CD4-positive, alpha-beta T cell treated with Interferon gamma for 1 hour (primary cell): ENCODE measurements around the gene FGF12.

Source experiments
- DNase-seq: peaks from one replicate; pipeline ENCODE4 v3.0.0-alpha.2; 2020

The FGF12 gene

DNA sequence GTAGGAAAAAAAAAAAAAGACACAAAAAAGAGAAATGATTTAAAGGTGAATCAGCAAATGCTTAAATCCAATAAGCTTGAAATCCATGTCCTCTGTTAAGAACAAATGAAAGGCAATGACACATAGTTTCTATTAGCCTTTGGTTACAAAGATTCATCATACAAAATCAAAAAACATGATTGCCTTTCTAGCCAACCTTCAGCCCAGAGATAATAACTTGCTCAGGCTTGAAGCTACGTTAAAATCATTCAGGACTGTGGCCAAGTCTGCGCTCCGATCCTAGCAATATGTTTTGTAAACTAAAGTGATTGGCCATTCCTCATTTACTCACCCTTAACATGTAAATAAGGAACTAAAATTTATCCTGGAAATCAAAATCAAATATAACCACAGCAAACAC is 556.7 kb downstream of the FGF12 start:
- no peak for DNase-seq

DNA sequence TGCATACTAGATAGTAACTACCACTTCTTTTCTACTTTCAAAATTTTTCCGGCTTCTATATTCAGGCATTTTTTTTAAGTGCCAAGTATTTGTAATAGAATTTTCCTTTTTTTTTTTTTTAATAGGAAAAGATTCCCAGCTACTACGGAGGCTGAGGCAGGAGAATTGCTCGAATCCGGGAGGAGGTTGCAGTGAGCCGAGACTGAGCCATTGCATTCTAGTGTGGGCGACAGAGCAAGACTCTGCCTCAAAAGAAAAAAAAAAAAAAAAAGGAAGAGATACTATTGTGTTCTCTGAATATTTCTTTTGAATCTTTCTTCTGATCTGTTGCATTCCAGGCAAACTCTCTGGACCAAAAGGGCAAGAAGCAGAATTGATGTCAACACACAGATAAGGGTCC is 557.3 kb downstream of the FGF12 start:
- no peak for DNase-seq

- no peak for DNase-seq
Measured at GRCh38 chr3:192169332-192169915, 557.9 kb downstream of the FGF12 start.

GRCh38 chr3:192168202-192168601 is 559.1 kb downstream of the FGF12 start:
- DNase-seq: no peak

- DNase-seq: no peak
Measured at GRCh38 chr3:192165552-192165951, 561.8 kb downstream of the FGF12 start.

DNA sequence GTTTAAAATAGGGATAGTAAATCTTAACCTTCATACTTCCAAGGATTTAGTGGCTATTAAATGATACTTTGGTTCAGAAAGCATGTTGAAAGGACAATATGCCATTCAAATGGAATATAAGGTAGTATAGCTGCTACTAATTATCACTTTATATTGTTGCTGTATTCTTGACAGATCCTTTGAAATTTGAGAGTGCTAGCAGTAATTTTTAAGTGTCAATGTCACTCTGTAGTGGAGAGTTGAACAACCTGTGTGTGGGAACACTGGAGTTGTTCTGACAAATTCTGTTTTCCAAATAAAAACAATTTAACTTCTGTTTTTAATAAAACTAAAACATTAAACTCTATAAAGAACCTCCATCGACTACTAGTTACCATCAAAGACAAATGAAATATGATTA is 565.7 kb downstream of the FGF12 start:
- DNase-seq: no peak

DNA sequence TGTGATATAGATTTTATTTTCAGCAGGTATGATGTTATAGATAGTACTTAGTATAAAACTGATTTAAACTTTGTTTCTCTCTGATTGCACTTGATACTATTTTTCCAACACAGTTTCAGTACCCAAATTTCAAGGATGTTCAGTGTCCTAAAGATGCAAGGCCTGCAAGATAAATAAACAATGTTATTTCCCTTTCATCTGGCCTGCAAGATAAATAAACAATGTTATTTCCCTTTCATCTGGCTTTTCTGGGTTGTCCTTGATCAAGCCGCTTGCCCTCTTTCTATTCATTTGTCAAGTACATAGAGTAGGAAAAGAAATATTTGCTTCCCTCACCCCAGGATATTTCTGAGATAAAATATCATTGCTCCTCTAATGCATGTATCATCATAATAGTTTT is 571.0 kb downstream of the FGF12 start:
- no peak for DNase-seq

DNA sequence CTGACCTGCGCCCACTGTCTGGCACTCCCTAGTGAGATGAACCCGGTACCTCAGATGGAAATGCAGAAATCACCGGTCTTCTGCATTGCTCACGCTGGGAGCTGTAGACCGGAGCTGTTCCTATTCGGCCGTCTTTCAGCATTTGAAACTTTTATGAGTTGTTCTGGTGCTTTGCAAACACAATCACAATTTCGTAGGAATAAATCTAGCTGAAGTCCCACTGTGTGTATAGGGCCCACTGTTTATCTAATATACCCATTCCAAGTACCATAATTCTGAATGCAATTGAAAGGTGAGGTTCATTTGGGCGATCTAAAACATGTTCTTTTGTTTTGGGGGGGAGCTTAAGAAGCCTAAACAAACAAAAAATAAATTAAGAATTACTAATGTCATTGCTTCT is 572.1 kb downstream of the FGF12 start:
- no peak for DNase-seq

DNA sequence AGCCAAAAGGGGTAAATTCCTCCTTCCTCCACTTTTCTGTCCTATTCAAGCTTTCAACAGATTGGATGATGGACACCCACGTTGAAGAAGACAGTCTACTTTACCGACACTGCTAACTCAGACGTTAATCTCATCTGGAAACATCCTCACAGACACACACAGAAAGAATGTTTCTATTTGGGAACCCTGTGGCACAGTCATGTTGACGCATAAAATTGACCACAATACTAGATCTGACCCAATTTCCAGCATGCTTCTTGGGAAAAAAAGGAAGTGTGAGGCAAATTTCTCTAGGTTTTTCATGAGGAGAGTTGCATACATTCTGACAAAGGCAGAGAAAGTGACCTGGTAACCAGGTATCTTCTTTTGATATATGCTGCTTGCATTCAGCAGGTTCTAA is 594.1 kb downstream of the FGF12 start:
- no peak for DNase-seq

GRCh38 chr3:192130534-192131132 is 596.7 kb downstream of the FGF12 start:
- no peak for DNase-seq

DNA sequence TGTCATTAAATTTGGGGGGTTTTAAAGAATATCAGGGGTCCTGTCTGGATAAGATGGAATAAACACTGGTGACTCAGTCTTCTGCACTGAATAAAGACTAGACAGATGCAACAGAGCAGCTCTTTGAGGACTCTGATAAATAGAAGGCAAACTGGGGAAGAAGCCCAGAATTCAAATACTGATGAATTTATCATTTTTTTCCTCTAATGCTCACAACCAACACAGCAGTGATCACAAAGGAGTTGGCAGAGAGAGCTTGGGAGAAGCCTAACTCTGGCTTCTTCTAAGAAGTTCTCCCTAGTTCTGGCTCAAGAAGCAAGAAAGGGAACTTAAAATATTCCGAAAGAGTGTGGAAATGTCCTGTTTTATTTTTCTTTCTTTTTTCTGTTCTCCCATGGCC is 597.8 kb downstream of the FGF12 start:
- DNase-seq: no peak

- DNase-seq: no peak
Measured at GRCh38 chr3:192128922-192129321, 598.4 kb downstream of the FGF12 start.

DNA sequence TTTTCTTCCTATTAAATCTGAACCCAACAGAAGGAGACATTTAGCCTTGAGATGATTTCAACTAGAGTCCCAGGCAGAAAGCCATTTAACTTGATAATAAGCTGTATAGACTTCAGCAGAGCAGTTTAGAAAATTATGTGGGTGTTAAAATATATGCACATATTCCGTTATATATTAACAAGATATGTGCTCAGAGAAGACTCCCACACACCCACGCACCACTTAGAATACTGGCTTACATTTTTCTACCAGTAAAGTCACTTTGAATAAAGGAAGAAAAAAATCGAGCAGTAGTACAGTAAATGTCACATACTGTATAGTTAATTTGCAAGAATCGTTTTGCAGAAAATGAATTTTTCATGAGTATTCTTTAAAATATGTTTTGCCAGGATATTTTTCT is 599.3 kb downstream of the FGF12 start:
- no peak for DNase-seq

- no peak for DNase-seq
Measured at GRCh38 chr3:192122832-192123594, 604.3 kb downstream of the FGF12 start.

DNA sequence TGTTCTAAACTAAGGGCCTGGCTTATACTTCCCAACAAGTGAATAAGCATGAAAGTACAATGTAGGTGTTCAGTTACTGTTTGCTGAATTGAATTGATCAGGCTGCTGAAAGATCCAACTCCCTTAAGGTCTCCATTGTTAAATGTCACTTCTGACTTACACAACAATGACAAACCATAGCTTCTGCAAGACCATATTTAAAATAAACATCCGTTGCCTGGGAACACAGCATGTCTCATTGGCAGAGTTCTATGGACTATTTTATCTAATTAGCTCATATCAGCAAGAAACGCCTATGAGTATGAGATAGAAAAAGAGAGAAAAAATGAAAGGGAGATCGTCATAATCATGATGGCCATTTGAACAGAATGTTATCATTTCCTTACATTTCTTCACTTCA is 605.4 kb downstream of the FGF12 start:
- no peak for DNase-seq

- DNase-seq: no peak
Measured at GRCh38 chr3:192108820-192109219, 618.5 kb downstream of the FGF12 start.

DNA sequence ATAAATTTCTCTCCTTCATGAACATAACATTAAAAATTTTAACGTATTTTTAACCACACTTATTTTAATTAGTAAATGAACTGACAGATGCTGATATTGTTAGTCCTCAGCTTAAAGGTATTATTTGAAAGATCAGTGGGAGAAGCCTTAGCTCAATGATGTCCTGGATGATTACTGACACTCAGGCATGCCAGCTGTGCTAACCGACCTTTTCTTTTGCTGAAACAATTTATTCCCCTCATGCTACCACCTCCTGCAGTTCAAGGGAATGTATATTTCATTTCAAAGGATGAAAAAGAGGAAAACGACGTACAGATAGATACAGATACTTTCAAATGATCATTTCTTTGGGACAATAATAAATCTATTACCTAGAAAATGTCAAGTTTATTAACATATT is 620.8 kb downstream of the FGF12 start:
- no peak for DNase-seq

- no peak for DNase-seq
Measured at GRCh38 chr3:192092388-192093005, 634.8 kb downstream of the FGF12 start.

DNA sequence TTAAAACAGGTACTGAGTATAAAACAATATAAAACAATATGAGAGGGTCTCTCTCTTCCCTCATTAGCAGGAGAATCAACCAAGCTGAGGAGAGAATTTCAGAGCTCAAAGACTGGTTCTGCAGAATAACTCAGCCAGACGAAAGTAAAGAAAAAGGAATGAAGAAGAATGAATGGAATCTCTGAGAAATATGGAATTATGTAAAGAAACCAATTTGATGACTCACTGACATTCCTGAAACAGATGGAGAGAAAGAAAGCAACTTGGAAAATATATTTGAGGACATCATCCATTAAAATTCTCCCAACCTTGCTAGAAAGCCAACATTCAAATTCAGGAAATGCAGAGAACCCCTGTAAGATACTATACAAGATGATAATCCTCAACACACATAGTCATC is 635.5 kb downstream of the FGF12 start:
- DNase-seq: no peak

DNA sequence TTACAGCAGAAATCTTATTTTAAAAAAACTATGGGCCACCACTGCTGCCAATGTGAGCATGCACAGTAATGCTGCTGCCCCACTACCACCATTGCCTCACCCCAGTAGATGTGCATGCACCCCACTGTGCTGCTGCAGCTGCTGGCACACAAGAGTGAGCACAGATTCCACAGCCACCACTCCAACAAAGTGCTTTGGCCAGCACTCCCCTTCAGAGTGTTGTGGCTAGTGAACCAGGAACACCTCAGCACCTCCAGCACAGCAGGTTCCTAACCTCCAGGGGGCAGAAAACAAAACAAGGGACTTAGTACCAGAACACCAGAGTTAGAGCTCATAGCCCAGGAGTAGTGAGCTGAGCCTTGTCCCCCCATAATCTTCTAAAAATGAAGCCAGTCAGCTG is 636.8 kb downstream of the FGF12 start:
- DNase-seq: no peak
